Mammary epithelial cell (primary cell): ENCODE measurements around the gene KRTAP2-3.

Experiments used
- CTCF ChIP-seq, 2 donors: IDR thresholded peaks in 1 of 2; conservative IDR thresholded peaks in 1 of 2; 2 replicates each; pipeline ENCODE4 v1.5.1; 2011 to 2012; ENCODE audit warnings: inconsistent platforms in 2 of 2, low read length in 2 of 2, mild to moderate bottlenecking in 2 of 2, control low read depth in 1 of 2, low read depth in 1 of 2; ENCODE audit not compliant: insufficient read depth in 1 of 2; ENCODE audit errors: extremely low read depth in 1 of 2
- EZH2 ChIP-seq: IDR thresholded peaks from 2 replicates; pipeline ENCODE4 v1.6.1; 2012; ENCODE audit warnings: low read length, inconsistent platforms, borderline replicate concordance

GRCh38 chr17:41064301-41064700 is 4.4 kb upstream of the KRTAP2-3 start:
- TF ChIP-seq CTCF (conservative IDR thresholded peaks at IDR 0.05 in 1 of 2, IDR thresholded peaks at IDR 0.05 in 1 of 2; ENCODE audit: extremely low read depth in 1 of 2, insufficient read depth in 1 of 2, low read depth in 1 of 2, low read length in 2 of 2) (no peak), EZH2 (no peak)
